NCI-H446 (cell line): ENCODE measurements around the gene TBC1D2.
"Not testable (repeated sequence)": the region's sequence is repeated elsewhere in the genome, so short reads cannot be mapped to it uniquely, and the experiment has no call there.

ENCODE experiments used
- DNase-seq, 2 experiments: peaks; one replicate each; lab custom pipeline; 2025; lab: John Stamatoyannopoulos, UW

TBC1D2 gene

DNA sequence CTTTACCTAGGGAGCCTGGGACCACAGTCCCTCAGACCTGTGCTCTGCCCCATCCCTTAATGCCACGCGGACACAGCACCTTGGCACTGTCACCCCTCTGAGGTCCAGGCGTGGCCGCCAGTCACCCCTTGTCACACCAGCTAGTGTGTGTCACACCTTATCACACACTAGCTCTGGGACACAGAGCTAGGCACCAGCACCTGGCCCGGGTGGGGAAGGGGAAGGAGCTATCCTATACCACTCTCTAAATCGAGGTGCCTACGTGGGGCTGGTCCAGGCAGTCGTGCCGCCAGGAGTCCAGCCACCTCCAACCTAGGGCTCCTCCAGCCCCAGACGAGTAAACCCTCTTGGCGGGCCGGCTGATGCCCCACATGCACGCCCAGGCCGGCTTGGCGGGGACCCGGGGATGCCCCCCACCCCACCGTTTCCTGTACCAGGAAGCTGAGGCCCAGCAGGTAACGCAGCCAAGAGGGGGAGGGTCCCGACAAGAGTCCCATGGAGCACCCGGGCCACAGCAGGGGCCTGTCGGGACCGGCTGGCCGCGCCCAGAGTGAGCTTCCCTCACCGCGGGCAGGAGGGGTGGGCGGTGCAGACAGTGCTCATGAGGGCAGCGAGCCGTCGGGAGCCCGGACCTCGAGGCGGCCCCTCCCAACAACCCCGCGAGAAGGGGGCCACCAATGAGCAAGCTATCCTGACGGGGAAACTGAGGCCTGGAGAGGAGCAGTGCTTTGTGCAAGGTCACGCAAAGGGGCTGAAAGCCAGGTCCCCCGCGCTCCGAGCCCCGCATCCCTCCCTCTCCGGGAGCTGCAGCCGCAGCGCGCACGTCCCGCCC is 63.6 kb downstream of the TBC1D2 start:
- DNase-seq: no peak

- DNase-seq: no peak
These were observed 64.3 kb downstream of the TBC1D2 start for GRCh38 chr9:98191181-98191608.

GRCh38 chr9:98190757-98191105 is 64.7 kb downstream of the TBC1D2 start:
- no peak for DNase-seq

DNA sequence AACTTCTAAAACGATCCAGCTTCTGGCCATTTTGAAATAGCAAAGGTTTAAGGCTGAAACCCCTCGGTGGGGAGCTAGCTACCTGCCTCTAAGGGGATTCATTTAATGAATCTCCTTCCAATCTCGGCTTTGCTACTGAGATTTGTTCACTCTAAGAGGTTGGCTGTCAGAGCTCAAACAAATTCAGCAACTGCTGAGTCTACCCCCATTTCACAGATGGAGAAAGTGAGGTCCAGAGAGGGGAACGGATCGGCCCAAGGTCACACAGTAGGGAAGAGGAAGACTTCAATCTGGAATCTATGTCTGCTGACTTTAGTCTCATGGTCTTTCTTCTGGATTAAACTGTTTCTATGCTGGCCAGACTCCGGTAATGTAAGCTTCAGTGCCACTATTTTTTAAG is 66.0 kb downstream of the TBC1D2 start:
- no peak for DNase-seq

- DNase-seq: no peak
These were observed 67.5 kb downstream of the TBC1D2 start for GRCh38 chr9:98187926-98188325.

GRCh38 chr9:98186236-98186635 is 69.2 kb downstream of the TBC1D2 start:
- no peak for DNase-seq

GRCh38 chr9:98185611-98186171 is 69.8 kb downstream of the TBC1D2 start:
- peak in 1 of 2 experiments; percentile 20 for DNase-seq

DNA sequence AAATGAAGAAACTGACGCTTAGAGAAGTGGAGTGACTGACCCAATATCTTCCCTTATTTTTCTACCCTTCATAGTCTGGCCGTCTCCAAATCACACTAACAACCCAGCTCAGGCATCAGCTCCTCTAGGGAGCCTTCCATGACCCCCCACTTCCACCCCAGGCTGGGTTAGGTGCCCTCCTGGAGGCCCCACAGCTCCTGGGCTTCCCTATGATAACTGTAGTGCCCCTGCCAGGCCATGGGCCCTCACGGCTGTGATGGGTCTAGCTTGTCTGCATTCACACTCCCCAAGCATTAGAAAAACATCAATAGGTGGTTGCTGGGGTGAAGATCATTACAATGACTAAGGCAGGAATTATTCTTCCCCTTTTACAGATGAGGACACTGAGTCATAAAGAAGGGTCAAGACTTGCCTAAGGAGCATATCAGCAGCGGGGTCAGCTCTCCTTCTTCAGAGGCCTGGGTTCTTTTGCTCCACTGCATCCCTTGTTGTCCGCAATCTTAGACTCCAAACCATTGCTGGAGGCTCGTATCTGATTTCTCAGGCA is 70.4 kb downstream of the TBC1D2 start:
- DNase-seq: no peak

- DNase-seq: no peak
These were observed 71.1 kb downstream of the TBC1D2 start for GRCh38 chr9:98184326-98184725.

DNA sequence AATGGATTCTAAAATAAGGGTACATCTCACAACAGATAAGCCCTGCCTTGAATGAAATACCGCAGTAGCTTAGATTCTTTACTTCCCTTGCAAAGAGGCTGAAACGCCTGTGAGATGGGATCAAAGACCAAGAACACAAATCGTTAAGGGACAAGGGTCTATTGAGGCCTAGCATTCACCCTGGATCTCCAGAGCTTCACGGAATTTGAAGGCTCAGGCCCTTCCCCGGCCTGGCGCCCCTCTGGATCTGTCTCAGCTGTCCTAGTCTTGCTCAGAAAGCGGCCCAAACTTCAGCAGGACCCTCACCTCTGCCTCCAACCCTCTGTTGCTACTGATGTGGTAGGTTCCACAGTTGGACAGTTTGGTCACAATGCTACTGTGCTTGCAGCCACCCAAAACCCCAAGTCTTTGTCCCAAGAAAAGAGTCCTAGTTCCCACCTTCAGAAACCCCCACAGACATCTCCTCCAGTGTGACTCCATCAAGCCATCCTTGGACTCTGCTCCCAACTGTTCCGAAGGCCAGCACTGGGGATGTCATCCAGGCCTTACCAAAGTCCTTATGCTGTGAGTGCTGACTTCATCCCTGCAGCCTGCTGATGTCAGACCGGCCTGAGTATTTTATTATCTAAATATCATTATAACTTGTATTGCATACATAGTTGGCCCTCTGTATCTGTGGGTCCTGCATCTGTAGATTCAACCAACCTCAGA is 72.4 kb downstream of the TBC1D2 start:
- DNase-seq: no peak

DNA sequence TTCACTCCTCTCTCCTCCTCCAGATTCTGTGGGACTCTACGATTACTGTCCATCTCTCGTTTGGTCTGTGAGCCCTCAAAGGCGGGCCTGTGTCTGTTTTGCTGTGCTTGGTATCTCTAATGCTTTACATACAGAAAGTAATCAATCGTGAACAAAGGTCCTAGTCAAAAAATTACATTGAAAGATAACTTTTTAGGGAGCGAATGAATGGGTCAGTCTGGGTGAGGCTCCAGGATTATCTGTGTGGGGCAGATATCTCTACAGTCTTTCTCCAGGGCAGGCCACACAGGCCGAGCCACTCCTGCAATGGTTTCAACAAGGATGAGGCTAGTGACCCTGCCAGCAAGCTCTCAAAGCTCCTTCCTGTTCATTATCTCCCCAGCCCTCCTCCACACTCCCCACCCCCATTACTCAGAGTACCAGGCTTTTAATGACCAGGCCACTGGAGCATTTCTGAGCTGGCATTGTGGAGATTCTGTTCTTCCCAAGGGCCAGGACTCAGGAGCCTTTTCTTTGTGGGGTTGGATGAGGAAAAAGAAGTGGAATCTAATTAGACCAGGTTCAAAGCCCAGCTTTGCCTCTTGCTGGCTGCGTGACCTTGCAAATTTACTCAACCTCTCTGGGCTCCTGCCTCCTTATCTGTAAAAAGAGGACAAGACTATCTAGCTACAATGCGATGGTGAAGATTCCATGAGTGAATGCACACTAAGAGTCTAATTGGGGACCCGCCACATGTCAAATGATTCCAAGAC is 73.2 kb downstream of the TBC1D2 start:
- DNase-seq: no peak

- no peak for DNase-seq
These were observed 73.7 kb downstream of the TBC1D2 start for GRCh38 chr9:98181746-98182068.

DNA sequence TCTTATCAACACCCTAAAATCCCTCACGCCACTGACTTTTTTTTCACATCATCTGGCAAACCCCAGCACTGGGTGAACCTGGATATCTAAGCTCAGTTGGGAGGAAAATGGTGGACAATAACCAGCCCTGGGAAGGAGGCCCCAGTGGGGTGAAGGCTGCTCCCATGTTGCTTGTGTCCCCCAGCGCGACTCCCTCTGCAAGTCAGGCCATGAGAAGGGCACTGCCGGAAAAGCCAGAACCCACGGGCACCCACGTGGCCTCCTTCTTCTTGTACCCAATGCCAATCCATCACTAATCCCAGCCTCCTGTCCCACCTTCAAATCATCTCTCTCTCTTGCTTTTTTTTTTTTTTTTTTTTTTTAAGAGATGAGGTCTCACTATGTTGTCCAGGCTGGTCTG is 74.5 kb downstream of the TBC1D2 start:
- DNase-seq: no peak

DNA sequence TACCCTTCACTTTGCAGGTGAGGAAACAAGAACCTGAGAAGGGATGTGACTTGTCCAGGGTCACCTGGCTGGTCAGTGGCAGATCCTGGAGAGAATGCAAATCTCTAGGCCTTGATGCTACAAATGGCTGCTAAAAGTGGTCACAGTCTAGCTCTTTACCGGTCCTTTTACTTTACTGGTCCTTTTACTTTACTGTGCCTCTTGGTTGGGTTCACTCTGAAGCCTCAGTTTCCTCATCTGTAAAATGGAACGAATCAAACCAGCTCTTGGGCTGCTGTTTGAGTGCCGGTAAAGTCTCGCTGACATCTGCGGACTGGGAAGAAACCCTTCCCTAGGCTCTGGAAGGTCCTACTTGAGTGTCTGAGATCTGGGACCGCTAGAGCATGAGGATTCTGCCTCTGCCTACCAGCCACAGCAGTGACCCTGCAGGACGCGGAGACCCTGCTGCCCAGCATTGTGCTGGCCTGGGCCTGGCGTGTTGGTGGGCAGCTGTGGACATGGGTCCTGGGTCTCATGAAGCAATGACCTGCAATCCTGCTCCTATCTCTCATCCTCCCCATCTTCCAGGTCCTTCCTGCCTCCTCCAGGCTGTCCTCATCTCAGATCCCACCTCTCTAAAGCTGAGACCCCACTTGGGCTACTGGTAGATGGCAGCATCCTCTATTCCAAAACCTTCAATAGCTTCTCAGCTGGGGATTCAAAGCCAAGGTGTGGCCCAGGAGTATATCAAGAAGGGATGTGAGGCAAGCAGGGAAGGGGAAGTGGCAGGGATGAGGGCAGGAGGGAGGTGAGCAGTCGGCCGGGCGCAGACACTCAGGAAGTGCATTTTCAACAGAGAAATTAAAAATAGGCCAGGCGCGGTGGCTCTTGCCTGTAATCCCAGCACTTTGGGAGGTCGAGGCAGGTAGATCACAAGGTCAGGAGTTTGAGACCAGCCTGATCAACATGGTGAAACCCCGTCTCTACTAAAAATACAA is 76.3 kb downstream of the TBC1D2 start:
- no peak for DNase-seq

GRCh38 chr9:98176391-98177259 is 78.8 kb downstream of the TBC1D2 start:
- DNase-seq: no peak

- DNase-seq: no peak
These were observed 79.7 kb downstream of the TBC1D2 start for GRCh38 chr9:98175762-98176161.

DNA sequence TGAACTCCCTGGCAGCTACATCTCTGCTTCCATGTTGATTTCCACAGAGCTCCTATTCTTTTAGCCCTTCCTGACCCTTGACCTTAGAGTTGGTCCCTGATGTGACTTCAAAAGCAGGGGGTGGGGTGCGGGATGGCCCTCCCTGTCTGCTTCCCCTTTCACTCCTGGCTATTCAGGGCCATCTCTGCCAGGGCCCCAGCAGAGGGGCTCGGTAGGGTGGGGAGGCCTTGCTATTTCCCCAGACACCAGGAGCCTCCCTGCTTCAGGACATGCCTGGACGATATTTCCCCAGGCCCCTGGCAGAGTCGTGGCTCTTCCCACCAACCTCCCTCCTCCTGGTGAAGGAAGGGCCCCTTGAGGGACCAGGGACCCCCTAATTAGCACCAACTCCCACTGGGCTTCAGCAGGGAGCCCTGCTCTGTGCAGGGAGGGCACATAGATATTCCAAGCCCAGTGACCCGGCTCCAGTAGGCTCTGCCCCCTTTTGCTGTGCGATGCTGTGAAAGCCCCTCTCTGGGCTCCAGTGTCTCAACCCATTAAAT is 80.3 kb downstream of the TBC1D2 start:
- no peak for DNase-seq

DNA sequence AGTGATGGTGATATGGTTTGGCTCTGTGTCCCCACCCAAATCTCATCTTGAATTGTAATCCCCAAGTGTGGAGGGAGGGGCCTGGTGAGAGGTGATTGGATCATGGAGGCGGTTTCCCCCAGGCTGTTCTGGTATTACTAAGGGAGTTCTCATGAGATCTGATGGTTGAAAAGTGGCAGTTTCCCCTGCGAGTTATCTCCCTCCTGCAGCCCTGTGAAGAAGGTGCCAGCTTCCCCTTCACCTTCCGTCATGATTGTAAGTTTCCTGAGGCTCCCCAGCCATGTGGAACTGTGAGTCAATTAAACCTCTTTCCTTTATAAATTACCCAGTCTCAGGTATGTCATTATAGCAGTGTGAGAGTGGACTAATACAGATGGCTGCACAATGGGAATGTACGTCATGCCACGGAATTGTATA is 80.9 kb downstream of the TBC1D2 start:
- not testable (repeated sequence) for DNase-seq

DNA sequence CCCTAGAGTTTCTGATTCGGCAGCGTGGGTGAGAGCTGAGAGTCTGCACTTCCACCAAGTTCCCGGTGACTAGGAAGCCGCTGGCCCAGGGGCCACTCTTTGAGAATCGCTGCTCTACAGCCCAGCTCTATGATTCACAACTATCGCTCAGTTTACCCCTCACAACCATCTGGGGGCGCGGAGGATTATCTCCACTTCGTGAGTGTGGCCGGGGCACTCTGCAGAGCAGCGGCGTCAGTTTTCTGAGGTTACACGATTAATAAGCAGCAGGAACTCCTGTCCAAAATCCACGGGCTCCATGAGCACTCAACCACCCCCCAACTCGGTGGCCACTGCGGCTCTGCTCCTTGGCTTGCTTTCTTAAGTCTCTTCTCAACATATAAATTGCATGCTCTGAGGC is 82.3 kb downstream of the TBC1D2 start:
- DNase-seq: no peak

DNA sequence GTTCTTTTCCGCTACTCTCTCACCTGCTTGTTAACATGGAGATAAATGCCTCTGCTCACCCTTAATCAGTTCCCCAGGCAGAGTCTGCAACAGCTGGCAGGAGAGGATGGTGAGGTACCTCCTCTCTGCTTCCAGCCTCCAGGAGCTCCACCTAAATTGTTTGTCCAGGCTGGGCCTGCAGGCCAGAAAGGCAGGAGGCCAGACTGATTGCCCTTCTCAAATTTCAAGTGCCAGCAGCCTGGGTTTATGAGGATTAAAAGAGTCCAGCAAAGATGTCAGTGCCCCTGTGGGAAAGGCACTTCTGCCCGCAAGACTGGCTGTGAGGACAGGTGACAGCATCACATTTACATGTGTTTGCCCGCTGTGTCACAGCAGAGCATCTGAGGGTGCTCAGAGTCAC is 82.8 kb downstream of the TBC1D2 start:
- DNase-seq: no peak
